Kidney epithelial cell (primary cell): ENCODE results near the gene KRTAP5-8. TPM values are rescaled to one million over a fixed set of nuclear protein-coding genes. Genes with fewer than 3 reads are reported as not detected.
"Not testable (repeated sequence)": the region's sequence is repeated elsewhere in the genome, so short reads cannot be mapped to it uniquely, and the experiment has no call there.

Experiments used
- DNase-seq: peaks from one replicate; pipeline ENCODE4 v3.0.0-alpha.2; 2010; ENCODE audit warnings: low read depth
- H3K27me3 ChIP-seq: 2 replicates; pipeline ENCODE4 v1.6.0; 2011; ENCODE audit warnings: low read length; ENCODE audit not compliant: control insufficient read depth, insufficient read depth
- H3K36me3 ChIP-seq: 2 replicates; pipeline ENCODE4 v1.5.1; 2011; ENCODE audit warnings: low read length; ENCODE audit not compliant: control insufficient read depth, insufficient read depth
- H3K4me3 ChIP-seq: 2 replicates; pipeline ENCODE4 v1.5.1; 2011; ENCODE audit warnings: low read depth, mild to moderate bottlenecking, control low read depth, low read length
- CTCF ChIP-seq: IDR thresholded peaks from 2 replicates; pipeline ENCODE4 v1.5.1; 2011; ENCODE audit warnings: mild to moderate bottlenecking, moderate library complexity, low read length, control low read depth, inconsistent platforms; ENCODE audit not compliant: insufficient read depth, poor library complexity, severe bottlenecking
- total RNA-seq: library from RNA; depleted of rRNA; stranded (reverse); fragments of >200 nt; gene quantifications from 2 replicates; pipeline ENCODE4 v1.2.3, GENCODE V29; 2015

Gene KRTAP5-8
- total RNA-seq, 1 donor from 2014 or later, result not detected

- Histone ChIP-seq H3K4me3 (no peak overlapping the region), H3K27me3 (peaks cover 4% of the 10 kb centered on the region), H3K36me3 (no peaks in the 10 kb centered on the region)
- TF ChIP-seq CTCF, result no peak
- DNase-seq, result no peak
Observed at GRCh38 chr11:71539017-71539416, 1.2 kb downstream of the KRTAP5-8 start.

GRCh38 chr11:71539971-71540370 lies 2.1 kb downstream of the KRTAP5-8 start:
- H3K27me3 ChIP-seq, DNase-seq, H3K36me3 ChIP-seq, H3K4me3 ChIP-seq: not testable (repeated sequence)

- not testable (repeated sequence) for H3K36me3 ChIP-seq, H3K27me3 ChIP-seq, H3K4me3 ChIP-seq, DNase-seq
Observed at GRCh38 chr11:71540521-71541304, 2.9 kb downstream of the KRTAP5-8 start.

- TF ChIP-seq CTCF, result no peak
Observed at GRCh38 chr11:71542382-71542781, 4.6 kb downstream of the KRTAP5-8 start.

GRCh38 chr11:71542879-71543777 lies 5.3 kb downstream of the KRTAP5-8 start:
- no peak overlapping the region for H3K4me3 ChIP-seq
- TF ChIP-seq CTCF, result no peak
- peaks cover 8% of the 10 kb centered on the region for H3K27me3 ChIP-seq
- DNase-seq, result no peak
- no peaks in the 10 kb centered on the region for H3K36me3 ChIP-seq

More at GRCh38 chr11:71542382-71542781, 4.6 kb downstream of the KRTAP5-8 start:
- no peak for DNase-seq
- no peak overlapping the region for H3K4me3 ChIP-seq
- H3K36me3 ChIP-seq, result no peaks in the 10 kb centered on the region
- H3K27me3 ChIP-seq, result peaks cover 6% of the 10 kb centered on the region

- TF ChIP-seq CTCF, result no peak
Observed at GRCh38 chr11:71543866-71544265, 6.0 kb downstream of the KRTAP5-8 start.

More at GRCh38 chr11:71543866-71544265, 6.0 kb downstream of the KRTAP5-8 start:
- Histone ChIP-seq H3K4me3 (no peak overlapping the region), H3K27me3 (peaks cover 9% of the 10 kb centered on the region), H3K36me3 (no peaks in the 10 kb centered on the region)
- no peak for DNase-seq
